GM18498 (cell line): ENCODE data around the gene CD14.
"Not testable (repeated sequence)": the region's sequence is repeated elsewhere in the genome, so short reads cannot be mapped to it uniquely, and the experiment has no call there.

Experiments
- ATAC-seq: cut with Tn5 transposase; IDR thresholded peaks from one replicate; pipeline ENCODE4 v1.9.1; 2021; ENCODE audit warnings: mild to moderate bottlenecking, moderate library complexity; ENCODE audit not compliant: unreplicated experiment

CD14 gene

DNA sequence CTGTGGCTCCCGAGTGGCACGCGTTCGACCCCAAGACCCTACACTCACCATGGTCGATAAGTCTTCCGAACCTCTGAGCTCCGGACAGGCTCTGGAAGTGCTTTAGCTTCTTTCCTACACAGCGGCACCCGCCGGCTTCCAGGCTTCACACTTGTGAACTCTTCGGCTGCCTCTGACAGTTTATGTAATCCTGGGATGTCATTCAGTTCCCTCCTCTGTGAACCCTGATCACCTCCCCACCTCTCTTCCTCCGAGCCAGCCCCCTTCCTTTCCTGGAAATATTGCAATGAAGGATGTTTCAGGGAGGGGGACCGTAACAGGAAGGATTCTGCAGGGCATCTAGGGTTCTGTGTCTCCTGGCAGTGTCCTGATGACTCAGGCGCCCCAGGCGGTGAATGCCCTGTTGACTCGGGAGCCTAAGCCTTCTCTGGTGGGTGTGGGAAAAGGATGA is at the start of gene CD14:
TSS of gene CD14 (minus strand) at position 155 of the 451 bp plus-strand sequence. CDS start at position 51, 104 bp downstream.
- ATAC-seq, result peak; percentile 3

DNA sequence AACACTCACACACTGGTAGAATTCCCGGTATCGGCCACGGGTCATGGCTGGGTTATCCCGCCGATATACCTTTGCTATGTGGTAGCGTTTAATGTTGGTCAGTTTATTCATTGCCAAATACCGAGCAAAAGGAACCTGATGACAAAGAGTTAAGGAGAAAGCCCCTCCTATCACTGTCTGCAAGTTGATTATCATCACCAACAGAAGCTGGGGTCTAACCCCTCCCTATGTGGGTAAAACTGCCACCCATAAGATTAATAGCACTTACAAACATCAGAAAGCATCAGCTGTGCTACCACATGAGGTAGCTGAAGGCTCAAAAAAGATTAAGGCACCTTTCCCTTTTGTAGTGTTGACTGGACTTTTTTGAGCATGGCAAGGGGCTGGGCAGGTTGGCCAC is 46.0 kb upstream of the CD14 start:
- ATAC-seq, result no peak

DNA sequence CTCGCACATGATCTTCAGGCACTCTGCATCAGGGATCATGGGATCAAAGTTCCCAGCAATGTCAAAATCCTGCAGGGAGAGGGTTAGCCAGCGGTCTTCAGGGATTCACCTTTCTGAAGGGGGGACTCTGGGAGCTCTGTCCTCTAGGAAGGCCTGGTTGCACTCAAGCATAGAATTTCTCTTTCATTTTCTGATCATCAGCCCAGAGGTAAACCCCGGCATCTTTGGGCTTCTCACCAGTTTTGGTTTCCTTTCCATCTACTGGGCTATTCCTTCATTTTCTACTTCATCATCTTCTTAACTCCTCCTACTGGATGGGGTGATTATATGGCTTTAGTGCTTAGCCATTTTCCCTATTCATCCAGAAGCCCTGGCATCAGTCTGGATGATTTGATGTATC is 45.0 kb upstream of the CD14 start:
- peak; percentile 77 for ATAC-seq

DNA sequence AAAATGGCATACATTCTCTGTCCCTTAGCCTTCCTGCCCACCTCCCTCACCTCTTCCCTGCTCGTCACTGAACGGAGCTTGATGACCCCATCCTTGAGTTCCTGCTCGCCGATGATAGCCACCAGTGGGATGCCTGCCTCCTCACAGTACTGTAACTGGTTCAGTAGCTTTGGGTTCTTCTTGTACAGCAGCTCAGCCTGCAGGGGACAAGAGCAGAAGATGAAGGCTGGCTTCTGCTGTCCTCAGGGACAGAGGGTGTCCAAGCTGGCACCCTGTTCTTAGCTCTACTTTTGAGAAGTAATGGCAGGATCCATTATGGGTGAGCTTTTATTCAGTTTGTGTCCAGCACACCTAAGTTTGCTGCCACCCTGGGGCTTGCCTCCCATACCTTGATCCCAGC is 41.7 kb upstream of the CD14 start:
- no peak for ATAC-seq

DNA sequence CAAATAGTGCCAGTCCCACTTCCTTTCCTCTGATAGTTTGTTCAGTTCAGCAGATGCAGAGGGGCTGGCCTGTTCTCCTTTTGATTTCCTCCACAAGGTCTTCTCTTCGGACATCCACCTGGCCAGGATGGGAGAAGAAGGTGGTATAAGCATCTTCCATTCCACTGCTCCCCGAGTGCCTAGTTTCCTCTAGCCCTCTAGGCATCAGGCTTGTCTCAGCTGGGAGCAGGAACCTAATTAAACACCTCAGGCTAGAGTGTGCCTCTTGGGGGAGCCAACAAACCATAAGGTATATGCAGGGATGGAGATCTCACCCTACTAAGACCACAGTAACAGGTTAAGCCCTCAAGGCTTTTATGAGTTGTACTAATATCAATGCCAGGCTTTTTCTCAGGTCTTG is 41.2 kb upstream of the CD14 start:
- ATAC-seq, result no peak

DNA sequence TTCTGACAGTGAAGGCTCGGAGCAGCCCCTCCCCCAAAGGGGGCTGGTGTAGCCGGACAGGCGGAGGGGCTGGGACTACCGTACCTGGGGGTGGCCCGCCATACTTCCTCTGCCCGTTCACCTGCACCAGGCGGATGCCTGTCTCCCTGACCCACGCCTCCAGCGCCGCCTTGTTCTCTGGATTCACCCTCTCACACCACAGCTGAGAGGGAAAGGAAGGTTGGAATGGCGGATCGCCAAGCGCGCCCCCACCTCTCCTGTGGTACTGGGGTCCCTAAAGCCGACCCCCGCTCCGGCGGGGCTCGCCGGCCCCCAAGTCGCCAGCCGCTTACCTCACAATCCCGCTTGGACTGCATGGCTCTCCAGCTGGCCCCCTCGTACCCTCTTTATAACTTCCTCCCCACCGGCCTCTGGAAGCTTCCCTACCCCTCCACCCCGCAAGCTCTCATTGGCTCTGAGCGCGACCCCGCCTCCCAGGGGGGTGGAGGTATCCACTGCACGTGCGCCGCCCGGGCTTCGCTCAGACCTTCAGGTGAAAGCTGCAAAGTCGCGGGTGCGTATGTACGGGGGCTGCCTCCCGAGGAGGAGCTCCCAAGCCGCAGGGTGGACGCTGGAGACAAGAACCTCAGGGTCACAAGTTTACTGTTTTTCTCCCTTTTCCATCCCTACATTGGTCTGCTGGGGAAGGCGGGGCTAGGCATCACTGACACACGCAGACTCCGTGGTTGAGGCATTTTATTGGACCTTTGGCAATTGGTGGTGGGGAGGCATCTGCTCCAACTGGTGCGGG is 40.4 kb upstream of the CD14 start, which contains the start of gene DND1:
TSS of gene DND1 (minus strand) at position 390 of the 790 bp plus-strand sequence. CDS start at position 356, 34 bp downstream.
- ATAC-seq, result no peak

DNA sequence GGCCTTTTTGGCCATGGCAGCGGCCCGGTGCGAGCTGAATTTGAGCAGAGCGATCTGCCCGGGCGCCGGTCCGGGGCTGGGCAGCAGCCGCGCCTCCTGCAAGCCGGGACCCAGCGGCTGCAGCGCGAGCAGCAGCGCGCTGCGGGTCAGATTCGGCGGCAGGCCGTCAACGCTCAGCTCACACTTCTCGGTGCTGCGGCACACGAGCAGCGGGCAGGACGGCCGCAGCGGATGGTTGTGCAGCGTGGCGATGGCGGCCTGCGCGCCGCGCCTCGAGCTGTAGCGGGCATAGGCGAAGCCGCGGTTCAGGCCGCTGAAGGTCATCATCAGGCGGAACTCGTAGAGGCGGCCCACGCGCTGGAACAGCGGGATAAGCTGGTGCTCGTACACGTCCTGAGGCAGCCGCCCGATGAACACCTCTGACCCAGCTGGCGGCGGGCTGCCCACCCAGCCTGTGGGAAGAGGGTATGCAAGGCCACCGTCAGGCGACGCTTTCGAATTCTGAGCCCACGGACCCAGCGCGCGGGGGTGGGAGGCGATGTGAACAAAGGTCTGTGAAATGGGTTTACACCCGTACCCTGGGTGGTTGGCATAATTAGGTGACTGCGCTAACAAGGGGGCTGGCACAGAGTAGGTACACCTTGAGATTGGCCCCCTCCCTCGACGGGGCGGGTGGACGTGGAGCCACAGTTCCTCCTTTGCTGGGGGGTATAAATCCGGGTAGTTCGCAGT is 39.6 kb upstream of the CD14 start:
- no peak for ATAC-seq

DNA sequence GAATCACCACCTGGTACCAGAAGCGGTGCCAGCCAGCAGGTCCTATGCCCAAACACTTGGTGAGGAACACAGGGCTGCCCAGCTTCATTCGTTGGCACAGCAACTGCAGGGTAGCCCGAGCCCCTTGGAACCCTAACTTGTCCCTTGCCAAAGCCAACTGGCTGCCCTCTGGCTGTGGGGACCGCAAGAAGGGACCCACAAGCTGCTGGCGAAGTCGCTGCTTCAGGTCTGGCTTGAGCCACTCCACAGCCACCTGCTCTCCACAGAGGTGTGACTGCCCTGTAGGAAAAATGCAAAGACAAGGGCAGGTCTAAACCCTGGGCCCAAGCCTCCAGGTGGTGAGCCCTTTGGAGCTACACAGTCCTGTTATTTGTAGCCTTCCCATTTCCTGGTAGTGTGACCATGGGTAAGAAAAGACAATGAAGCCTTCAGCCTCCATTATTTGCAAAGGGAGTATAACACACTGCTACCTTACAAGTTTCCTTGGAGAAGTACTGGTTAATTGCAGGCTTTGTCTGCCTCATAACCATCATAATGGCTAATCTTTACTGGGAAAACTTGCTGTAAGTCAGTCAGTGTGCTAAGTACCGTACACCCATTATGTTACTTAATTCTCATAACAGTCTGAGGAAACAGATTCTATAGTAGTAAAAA is 38.6 kb upstream of the CD14 start:
- ATAC-seq, result no peak

DNA sequence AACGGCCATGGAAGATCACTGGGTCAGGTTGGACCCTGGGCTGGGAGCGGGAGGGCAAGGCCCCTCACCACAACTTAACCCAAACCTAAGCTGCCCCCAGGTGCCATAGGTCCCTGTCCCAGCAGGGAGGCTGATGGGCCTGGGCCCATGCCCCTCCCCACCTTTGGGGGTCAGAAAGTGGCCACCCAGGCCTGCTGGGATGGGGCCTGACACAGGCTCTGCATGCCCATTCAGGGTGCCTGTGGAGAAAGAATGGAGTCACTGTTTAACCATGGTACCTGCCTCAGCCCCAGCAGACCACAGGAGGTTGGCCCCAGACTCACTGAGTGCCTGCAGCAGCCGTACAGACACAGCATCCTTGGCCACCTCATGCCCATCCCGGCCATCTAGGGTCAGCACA is 38.1 kb upstream of the CD14 start:
- not testable (repeated sequence) for ATAC-seq

DNA sequence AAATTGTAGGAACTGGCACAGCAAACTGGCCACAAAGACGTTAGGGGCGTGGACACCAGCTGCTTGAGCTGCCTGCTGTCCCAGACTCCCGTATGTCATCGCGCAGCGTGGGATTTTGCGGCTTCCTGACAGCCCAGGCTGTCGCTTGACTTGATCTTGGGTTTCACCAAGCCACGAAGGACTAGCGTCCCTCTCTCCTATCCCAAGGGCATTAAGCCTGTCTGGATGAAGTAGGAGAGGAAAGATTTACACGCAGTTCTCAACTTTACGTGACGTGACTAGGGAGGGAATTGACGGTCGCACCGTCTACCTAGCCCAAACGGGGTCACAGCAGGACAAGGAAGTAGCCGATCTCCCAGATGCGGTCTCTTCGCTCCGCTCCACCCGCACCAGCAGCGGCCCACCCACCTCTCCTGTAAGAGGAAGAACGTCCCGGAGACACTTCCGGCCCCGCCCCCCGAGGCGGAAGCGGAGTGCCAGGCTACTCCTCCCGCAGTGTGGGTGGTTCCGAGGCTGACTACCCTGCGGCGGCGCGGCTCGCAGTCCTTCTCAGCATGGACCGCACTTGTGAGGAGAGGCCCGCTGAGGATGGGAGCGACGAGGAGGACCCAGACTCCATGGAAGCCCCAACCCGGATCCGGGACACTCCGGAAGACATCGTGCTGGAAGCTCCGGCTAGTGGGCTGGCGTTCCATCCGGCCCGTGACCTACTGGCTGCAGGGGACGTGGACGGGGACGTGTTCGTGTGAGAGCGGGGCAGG is 31.6 kb upstream of the CD14 start, which contains the start of gene WDR55:
TSS of gene WDR55 (plus strand) at position 546 of the 761 bp plus-strand sequence. CDS start at position 555, 9 bp downstream.
- peak; percentile 98 for ATAC-seq

DNA sequence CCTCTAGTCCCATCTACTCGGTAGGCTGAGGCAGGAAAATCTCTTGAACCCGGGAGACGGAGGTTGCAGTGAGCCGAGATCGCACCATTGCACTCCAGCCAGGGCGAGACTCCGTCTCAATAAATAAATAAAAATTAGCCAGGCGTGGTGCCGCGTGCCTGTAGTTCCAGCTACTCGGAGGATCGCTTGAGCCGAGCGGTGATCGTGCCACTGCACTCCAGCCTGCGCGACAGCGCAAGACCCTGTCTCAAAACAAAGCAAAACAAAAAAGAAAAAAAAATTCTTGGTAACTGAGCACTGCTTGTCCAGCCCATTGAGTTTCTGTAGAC is 31.0 kb upstream of the CD14 start:
- no peak for ATAC-seq

DNA sequence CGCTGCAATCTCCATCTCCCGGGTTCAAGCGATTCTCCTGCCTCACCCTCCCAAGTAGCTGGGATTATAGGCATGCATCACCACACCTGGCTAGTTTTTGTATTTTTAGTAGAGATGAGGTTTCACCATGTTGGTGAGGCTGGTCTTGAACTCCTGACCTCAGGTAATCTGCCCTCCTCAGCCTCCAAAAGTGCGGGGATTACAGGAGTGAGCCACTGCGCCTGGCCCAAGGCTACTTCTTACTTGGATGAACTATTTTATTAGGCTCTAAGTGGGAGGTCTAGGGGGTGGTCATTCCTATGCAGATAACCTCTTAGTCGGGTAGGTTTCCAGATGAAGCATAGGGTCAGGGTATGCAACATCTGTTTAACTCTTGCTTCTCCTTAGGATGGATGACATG is 27.4 kb upstream of the CD14 start:
- not testable (repeated sequence) for ATAC-seq

DNA sequence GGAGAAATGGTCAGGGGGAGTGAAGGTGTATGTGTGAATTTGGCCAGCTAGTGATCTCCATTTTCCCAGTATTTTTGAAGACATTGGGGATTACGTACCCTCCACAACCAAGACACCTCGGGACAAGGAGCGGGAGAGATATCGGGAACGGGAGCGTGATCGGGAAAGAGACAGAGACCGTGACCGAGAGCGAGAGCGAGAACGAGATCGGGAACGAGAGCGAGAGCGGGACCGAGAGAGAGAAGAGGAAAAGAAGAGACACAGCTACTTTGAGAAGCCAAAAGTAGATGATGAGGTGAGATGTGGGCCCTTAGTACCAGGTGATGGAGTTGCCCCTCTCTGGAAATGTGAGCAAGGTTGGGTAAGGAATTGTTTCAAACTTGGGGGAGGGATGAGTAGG is 25.9 kb upstream of the CD14 start:
- no peak for ATAC-seq

DNA sequence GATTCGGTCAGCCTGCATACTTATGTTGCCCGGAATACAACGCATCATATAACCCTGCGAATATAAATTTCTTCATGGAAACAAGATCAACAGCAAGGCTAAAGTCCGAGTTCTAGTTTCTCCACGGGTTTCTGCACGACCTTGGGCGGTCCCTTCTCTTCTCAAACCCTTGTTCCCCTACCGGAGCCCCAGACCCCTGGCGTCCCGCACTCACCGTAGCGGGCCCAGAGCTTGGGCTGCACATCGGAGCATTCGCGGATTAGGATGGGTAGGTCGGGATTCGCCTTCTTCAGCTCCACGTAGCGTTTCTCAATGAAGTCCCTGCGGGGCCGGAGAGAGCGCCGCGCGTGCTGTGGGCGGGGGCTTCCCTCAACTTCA is 14.1 kb upstream of the CD14 start:
- ATAC-seq, result no peak

DNA sequence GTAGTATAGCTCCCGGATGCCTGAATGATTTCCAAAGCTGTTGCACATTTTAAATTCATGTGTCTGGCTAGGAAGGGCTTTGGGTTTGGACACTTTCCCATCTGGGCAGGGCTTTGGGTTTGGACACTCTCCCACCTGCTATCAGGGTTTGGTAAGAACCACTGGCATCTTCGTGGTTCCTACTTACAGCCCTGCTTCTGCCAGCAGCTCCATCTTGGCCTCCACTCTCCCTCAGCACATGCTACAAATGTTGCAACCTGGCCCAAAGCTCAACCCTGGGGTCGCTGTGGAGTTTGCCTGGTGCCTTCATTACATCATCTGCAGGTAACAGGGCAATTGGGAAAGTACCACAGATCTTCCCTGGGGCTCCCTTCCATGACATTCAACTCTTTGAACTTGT is 9.7 kb upstream of the CD14 start:
- ATAC-seq, result no peak

DNA sequence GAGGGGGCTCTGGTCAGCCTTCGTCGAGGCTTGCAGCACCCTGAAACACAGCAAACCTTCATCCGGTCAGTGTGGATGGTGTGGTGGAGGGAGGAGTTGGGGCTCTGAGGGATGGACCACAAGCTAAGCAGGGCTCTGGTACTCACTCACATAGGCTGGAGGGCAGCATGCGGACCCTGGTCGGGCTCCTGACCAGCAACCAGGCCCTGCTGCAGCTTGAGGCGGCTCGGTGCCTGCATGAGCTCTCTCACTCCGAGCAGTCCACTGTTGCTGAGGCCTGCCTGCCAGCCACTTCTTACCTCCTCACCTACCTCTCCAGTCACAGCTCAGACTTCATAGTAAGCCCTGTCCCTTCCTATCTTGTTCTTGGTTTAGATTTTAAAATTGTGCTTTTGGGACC is 8.7 kb upstream of the CD14 start:
- no peak for ATAC-seq

DNA sequence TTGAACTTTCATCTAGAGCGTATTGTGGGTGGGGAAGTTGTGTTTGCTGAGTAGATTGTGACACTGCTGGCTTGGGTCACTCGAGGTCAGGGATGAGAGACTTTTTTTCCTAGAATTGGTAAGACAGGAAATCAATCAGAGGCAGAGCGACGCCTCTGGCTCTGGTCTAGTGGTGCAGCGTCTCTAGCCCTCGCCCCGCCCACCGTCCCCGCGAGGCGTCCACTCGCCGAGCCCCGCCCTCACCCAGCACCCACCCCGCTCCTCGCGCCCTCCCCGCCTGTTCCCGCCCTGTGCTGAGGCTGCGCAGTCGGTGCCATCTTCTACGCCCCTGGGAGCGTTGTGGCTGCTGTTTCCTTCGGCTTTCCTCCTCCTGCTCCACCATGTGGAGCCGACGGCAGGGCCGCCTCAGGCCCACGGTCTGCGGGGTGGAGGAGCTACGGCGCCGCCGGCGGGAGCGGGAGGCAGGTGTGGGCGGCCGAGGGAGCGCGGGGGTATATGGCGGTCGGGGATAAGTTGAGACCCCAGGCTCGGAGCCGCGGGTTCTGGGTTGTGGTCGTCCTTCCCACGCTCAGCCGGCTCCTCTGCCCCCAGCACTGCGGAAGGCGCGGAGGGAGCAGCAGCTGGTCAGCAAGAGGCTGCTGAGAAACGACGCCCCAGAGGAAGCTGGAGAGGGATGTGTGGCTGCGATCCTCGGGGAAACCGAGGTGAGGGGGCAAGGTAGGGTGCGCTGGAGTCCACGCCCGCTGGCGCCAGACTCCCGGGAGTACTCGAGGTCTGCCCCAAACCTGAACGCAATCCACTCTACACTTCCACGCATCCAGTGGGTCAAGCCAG is 6.4 kb upstream of the CD14 start, which contains the start of gene TMCO6:
TSS of gene TMCO6 (plus strand) at position 304 of the 834 bp plus-strand sequence. CDS start at position 381, 77 bp downstream.
- peak; percentile 97 for ATAC-seq

DNA sequence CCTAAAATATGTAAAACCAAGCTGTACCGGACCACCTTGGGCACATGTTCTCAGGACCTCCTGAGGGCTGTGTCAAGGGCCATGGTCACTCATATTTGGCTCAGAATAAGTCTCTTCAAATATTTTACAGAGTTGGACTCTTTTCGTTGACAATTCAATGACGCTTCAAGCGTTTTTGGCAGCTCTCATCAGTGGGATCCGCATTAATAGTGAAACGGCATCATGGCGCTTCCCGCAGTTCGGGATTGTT is 5.8 kb upstream of the CD14 start:
- not testable (repeated sequence) for ATAC-seq

DNA sequence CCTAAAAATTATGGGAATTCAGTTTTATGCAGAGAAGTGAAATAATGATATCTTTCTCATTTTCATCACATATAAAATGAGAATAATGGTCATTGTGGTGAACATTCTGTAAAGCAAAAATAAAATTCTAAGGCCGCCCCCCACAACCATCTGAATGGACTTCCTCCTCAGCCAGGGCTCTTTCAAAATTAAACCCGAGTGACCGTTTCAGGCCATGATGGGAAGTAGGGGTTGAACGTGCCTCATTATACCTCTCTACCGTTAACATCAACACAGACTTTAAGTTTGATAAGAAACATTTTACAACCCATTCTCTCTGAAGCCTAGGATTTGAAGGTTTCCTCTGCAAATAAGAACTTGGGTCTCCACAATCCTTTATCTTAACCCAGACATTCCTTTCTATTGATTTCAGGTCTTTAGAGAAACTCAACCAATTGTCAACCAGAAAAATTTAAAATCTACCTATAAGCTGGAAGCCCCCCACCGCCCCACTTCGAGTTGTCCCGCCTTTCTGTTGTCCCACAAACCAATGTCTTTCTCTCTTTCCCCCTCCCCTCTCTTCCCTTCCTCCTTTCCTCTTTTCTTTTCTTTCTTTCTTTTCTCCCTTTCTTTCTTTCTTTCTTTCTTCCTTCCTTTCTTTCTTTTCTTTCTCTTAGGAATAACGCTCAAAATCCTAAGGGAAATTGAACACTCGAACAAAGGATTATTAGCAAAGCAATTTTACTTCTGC is 4.6 kb upstream of the CD14 start:
- ATAC-seq, result no peak
